Activated CD4-positive, alpha-beta T cell treated with anti-CD3 and anti-CD28 coated beads, Interleukin-10, Interleukin-2, amounts not matched to agents 100 ng/mL and 50 ng/mL, durations not matched to agents 16 hours and 8 hours (primary cell): Measurements from ENCODE around the gene TDO2.
"Not testable (repeated sequence)": the region's sequence is repeated elsewhere in the genome, so short reads cannot be mapped to it uniquely, and the experiment has no call there.

Source experiments
- DNase-seq: peaks from one replicate; pipeline ENCODE4 v3.0.0-alpha.2; 2020

The TDO2 gene

DNA sequence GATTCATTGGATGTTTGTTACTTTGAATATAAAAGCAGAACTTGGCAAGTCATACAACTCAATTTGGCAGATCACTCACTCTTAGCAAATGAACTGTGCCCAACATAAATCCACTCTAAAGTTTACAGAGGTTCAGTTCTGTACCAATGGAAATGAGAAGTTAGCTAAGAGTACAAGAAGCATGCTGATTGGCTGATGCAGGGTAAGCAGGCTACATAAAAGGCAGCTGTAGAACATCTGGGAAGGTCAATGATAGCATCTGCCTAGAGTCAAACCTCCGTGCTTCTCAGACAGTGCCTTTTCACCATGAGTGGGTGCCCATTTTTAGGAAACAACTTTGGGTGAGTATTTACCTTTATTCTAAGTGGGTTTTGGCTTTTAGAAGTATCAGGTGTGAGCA is at the start of gene TDO2:
TDO2 (plus strand) TSS at position 244 of the 400 bp plus-strand sequence; CDS start at position 307, 63 bp downstream.
- no peak for DNase-seq

DNA sequence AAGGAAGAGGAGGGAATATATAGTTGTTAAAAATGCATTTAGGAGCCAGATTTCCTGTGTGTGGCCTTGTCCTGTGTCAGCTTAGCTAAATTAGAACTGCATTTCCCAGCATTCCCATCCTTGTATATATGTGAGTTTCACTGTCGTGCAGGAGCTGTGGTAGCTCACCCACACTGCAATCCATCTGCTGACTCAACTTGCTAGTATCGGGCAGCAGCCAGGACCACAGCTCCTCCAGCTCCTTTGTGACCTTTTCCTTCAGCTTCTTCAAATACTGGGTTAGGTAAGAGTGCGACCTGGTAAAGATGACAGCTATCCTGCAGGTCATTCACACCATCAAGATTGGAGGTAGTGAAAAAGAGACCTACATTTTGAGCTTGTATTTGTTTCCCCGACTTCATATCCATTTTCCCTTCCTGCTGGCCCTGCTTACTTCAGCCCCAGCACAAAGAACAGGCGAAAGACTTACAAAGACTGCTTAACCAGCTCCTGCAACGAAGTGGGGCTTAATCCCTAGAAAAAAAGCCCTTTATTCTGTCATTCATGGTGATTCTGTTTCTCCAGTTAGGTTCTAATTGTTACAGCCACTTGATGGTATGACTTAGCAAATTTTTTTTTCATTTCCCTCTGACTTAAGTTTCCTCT is 48.8 kb upstream of the TDO2 start:
- DNase-seq: no peak

DNA sequence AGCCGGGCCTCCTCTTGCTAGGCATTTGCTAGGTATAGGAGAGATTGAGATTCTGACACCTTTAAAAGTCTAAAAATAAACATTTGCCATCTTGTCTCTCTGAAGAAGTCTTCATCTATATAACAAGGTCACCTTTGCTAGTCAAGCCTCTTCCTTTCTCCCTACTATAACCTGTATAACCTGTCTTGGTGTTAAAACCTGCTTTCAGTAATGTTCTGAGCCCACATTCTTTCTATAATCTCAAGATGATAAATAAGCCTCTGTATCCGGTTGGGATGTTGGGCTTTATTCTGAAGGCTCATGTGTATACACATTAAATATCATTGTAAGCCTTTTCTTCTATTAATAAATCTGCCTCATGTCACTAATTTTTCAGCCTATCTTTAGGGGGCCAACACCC is 47.6 kb upstream of the TDO2 start:
- no peak for DNase-seq

DNA sequence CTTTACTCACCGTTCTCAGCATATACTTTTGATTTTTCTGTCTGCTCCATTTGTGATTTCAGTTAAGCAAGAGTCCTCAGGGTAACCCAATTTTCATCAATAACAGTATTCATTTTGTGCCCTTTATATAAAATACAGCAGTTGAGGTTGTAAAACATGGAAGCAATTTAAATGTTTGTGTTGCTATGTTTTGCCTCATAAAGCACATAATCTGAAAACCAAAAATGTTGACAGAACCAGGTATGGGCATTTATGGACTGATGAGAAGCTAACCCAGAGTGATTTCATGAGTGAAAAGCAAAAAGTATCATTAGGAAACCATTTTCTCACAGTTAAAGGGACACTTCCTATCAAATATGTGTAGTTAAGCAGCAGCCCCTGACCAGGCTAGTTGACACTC is 37.3 kb upstream of the TDO2 start, which contains the start of gene ASIC5:
ASIC5 (minus strand) TSS at position 101 of the 400 bp plus-strand sequence; CDS start at position 50, 51 bp downstream.
- DNase-seq: no peak

DNA sequence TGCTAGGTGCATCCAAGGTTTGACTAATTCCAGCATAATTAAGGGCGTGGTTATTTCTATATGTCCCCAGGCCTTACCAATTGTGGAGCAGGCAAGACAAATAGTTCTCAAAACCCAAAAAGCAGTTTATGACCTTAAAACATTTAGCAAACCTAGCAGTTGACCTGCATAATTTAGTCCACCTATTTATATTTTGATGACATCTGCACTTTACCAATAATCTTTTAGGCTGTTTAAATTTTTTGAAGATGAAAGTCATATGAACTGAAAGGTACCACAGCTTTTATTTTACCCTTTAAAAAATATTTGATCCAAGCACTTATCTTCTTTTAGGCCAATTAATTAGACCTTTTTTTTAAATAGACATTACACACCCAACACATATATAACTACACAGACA is 27.6 kb upstream of the TDO2 start:
- DNase-seq: no peak

DNA sequence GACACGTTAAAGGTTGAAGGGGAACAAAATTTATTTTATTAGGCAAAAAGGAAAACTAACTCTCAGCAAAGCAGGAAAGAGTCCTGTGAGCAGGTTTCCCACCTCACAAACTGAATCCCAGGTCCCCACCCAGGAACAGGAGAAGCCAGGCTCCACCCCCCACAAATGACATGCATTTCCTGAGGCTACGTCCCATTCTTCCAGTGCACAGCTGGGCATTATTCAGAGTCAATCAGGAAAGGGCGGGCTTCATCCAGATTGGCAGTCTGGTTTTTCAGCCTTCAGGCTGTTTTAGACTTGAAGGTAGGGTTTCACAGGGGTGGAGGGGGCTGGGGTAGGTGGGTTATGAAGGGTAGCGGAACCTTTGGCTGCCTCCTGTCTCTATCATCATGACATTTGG is 25.5 kb upstream of the TDO2 start:
- DNase-seq: no peak

DNA sequence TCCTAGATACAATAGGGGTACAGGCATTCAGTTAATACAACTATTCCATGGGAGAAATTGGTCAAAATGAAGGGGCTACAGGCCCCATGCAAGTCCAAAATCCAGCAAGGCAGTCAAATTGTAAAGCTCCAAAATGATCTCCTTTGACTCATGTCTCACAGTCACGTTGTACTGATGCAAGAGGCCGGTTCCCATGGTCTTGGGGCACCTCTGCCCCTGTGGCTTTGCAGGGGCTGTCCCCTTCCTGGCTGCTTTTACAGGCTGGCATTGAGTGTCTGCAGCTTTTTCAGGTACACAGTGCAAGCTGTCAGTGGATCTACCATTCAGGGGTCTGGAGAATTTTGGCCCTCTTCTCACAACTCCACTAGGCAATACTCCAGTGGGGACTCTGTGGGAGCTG is 24.9 kb upstream of the TDO2 start:
- no peak for DNase-seq

DNA sequence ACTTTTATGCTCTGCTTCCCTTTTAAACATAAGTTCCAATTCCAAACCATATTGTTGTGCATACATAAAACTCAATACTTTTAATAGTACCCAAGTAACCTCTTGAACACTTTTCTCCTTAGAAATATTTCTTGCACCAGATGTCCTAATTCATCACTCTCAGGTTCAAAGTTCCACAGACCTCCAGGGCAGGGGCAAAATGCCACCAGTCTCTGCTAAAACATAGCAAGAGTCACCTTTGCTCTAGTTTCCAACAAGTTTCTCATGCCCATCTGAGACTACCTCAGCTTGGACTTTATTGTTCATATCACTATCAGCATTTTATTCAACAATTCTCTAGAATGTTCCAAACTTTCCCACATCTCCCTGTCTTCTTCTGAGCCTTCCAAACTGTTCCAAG is 23.7 kb upstream of the TDO2 start:
- no peak for DNase-seq

DNA sequence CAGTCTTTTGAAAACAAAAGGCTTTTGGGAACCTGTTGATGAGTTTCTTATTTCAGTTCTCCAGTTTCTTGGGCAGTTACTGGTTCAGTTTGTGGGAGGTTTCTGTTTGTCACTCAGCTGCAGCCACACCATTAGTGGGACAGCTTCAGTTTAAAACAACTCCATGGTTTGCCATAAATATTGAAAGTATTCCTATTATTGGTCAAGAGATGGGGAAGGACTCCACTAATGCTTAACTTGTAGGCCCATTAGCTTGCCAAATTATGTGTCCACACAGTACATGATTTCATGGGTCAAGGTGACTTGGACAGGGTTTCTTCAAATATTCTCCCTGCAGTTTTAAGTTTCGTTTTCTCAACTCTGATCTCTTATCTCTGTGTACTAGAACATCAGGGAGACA is 21.9 kb upstream of the TDO2 start:
- no peak for DNase-seq

DNA sequence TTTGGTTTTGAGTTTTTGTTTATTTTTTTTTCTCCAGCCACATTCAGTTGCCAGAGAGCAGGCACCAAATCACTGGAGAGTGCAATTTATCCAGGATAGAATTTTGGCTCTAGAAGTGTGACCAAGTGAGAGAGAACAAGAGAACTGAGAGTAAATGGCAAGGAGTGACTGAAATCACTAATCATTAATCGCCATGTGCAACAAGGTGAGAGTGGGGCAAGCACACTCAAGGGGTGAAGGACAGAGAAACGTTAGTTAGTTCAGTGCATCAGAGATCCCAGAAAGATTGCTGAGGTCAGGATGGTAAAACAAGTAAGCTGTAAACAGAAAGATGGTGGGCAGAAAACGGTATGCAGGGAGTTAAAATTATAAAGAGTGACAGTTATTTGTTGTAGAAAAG is 19.6 kb upstream of the TDO2 start:
- no peak for DNase-seq

DNA sequence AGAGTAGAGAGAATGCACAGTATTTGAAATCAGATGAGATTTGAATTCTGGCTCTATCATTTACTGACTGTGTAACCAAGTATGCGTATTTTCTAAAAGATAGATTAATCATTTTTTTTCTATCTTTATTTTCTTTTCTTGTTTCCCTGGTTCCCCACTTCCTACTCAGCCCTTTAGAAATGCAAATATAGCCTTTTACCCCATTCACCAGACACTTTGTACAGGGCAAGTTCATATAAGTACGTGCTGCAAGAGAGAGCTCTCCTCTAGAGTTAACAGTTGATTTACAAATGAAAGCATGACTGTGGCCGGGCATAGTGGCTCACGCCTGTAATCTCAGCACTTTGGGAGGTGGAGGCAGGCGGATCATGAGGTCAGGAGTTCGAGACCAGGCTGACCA is 17.8 kb upstream of the TDO2 start:
- no peak for DNase-seq

DNA sequence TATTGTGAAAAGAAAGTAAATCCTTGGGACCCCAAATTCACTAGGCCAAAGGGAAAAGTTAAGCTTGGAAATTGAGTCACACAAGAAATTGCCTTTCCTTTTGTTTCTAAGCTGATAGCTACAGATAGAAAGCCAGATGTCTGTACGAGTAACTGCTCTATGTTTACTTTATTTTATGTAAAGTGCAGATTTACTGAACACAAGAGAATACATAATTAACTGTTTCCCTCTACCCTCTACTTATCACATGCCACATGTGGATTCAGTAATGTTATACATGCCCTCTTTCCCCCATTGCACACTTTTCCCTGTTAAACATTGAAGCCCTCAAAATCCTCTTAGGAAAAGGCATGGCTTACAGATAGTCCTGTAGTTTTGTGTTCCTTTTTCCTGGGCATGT is 16.5 kb upstream of the TDO2 start:
- no peak for DNase-seq

DNA sequence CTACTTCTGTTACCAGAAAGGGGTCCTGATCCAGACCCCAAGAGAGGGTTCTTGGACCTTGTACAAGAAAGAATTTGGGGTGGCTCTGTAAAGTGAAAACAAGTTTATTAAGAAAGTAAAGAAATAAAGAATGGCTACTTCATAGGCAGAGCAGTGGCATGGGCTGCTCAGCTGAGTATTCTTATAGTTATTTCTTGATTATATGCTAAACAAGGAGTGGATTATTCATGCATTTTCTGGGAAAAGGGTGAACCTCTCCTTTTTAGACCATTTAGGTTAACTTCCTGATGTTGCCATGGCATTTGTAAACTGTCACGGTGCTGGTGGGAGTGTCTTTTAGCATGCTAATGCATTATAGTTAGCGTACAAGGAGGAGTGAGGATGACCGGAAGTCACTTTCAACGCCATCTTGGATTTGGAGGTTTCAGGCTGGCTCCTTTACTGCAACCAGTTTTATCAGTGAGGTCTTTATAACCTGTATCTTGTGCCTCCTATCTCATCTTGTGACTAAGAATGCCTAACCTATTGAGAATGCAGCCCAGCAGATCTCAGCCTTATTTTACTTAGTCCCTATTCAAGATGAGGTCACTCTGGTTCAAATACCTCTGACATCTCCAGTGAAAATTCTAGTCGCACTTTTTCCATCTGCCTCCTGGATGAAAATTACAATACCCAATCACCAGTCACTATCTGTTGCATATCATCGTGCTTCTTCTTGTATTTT is 15.5 kb upstream of the TDO2 start:
- no peak for DNase-seq

DNA sequence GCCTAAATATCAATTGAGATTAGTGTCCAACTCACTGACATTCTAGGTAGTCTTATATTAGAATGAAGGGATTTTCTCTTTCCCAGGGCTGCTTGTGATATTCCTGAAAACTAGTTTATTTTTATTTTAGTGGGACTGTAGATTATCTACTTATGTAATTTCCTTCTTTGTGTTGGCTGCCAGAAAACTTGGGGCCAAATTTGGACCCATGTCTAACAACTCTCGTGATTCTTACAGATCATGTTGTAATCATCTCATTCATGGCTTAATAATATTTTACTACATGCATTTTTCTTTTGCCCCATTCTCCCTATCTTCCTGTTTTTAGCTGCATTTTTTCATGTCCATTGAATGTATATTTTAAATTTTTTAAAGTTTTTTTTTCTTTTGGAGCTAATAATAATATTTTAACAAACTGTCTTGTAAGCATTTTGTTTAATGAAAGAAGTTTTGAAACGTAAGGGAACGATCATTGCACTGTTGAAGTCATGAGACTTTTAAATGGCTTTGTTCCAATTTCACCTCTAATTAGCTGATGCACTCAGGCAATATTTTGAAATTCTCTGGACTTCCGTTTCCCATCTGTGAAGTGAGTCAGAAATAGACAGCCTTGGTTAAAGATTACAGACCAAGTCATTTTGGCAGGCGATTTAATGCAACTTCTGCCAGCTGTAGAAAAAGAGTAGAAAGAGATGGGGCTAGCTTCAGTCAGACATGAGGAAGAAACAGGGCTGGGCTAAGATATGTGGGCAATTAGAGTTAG is 14.3 kb upstream of the TDO2 start:
- DNase-seq: no peak

DNA sequence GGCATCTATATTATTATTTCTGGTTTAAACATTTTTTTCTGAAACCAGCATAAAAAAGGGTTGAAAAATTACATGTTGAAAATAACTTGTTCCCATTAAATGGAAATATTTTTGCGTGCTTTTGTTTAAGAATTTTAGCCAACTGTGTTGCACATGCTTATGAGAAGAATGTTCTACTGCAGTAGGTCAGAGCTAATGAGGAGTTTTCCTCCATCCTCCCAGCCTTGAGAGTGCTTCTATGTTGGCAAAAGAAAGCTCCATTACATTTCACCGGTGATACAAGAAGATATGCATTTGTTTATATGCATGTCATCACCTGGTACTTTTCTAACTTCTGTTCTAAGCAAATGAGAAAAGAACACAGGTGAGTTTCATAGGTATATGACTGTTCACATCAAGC is 13.6 kb upstream of the TDO2 start:
- no peak for DNase-seq

DNA sequence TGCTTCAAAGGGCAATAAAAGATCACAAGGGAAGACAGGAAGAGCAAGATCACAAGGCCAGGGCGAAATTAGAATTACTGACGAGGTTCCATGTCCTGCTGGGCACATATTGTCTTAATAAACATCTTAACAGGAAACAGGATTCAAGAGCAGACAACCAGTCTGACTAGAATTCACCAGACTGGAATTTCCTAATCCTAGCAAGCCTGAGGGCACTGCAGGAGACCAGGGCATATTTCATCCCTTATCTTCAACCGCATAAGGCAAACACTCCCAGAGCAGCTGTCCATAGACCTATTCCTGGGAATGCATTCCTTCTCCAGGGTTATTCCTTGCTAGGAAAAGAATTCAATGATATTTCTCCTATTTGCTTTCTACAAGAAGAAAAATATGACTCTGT is 12.4 kb upstream of the TDO2 start:
- no peak for DNase-seq

DNA sequence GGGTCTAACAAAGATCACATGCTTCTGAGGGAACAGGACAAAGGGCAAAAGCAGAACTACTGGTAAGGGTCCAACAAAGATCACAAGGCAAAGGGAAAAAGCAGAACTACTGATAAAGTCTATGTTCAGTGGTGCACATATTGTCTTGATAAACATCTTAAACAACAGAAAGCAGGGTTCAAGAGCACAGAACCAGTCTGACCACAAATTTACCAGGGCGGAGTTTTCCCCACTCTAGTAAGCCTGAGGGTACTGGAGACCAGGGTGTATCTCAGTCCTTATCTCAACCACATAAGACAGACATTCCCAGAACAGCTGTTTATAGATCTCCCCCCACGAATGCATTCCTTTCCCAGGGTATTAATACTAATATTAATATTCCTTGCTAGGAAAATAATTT is 5.1 kb upstream of the TDO2 start:
- not testable (repeated sequence) for DNase-seq

DNA sequence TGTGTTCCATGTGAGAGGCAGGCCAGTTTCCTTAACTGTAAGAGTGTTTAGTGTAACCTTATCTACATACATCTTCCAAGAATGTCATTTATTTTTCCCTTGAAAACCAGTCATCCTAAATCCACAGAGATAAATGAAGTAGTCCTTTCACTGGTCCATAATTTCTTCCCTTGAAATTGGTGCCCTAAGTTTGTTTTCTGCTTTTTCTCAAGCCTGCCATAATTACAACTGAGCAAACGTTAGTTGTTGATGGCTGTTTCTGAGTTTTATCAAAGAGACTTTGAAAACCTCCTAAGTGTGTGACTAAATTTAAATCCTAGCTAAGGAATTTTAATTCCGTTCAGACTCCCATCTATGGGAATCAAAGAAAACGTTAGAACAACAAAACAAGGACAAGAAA is 3.6 kb upstream of the TDO2 start:
- DNase-seq: no peak

DNA sequence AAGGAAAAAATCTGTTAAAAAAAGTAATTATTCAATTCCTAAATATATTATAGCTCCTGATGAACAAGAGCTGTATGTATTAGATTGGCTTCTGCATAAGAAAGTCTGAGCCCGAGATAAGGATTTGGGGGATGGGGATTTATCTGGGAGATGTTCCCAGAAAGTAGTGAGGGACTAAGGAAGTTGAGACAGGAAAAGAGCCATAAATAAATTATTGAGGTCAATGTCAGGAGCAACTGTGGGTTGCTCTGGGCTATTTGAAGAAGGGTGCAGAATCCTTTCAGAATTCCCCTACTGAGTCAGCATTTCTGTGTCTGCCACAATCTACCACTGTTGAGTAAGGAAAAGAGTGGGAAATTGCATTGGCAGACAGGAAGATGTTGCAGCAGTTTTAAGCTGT is 3.1 kb upstream of the TDO2 start:
- no peak for DNase-seq

DNA sequence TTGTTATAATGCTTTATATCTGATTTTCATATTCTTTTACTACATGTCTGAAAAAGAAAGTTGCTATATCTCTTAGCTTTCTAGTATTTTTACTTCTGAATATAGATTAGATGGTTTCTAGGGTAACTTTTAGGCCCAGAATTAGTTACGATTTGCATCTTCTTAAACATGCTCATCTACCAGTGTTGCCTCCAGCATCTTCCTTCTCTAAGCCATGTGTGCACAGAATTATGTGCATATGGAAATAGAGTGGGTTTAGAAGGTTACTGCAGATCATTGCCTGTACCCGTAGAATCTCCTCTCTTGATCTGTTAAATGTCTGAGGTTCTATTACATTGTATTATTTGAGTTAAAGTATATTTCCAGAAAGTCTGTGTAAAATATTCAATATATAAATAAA is 2.5 kb upstream of the TDO2 start:
- no peak for DNase-seq

DNA sequence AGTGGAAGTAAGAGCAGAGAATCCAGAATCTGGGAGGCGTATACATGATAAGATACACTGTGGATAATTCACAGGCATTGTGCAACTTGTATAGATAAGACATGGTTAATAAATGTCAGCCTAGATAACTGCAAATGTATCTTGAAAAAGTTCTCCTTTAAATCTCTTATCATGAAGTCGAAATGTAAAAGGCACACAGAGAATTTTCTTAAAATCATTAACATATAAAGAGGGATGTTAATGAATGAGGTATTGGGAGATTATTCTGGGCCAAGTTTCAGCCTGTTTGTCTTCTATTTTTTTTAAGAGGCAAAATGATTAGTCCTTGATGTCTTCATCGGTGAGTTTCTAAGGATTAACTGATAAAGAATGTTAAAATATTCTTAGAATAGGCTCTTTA is 835 bp downstream of the TDO2 start:
- no peak for DNase-seq

DNA sequence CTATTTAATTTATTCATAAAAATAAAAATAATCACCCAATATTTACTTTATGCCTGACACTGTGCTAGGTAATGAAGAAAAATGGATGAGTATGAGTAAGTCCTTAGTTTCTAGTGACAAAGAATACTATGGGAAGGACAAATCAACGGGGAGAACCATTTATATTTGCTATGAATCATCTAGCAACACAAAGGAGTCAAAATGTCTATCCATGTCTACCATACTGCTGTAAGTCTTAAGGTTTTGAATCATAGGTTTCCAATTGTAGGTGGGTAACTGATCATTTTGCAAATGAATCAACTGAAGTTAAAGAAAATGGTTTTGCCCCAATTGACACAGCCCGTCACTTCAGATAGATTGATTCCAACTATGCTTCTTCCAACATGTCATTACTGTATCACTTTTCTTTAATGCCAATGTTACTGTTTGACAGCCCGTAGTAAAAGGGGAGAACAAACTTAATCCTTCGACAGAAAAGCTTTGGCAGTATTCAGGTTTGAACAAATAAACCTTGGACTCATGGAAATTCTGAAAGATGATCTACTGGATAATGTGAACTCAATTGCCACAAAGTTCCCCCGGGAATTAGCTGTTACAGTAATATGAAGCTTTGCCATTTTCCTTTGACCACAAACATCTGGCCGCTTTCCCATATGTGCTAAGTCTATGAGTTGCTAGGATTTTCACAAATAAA is 3.2 kb downstream of the TDO2 start:
- no peak for DNase-seq

DNA sequence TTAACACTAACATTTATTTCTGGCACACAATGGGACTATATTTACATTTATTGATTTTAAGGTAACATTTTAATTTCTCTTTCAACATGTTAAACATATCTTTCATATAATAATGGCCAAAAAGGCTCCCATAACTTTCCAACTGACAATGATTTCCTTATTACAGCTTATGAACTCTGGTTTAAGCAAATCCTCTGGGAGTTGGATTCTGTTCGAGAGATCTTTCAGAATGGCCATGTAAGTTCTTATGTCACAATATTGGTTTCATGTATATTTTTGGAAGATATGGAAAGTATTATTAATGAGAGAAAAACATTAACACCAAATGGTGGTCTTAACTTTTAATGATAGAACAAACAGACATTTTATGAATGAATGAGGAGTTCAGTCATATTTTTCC is 4.1 kb downstream of the TDO2 start:
- no peak for DNase-seq
